ACC112 (cell line): ENCODE measurements around the gene PSRC1.

ENCODE experiments used
- H2AFZ ChIP-seq: fragments of 200-600 bp; sonication (generic); one replicate; pipeline ENCODE4 v1.6.0; 2017; ENCODE audit warnings: antibody characterized with exemption, low read length; ENCODE audit not compliant: unreplicated experiment
- H3K27ac ChIP-seq: fragments of 200-600 bp; sonication (generic); 2 replicates; pipeline ENCODE4 v1.5.1; 2014; ENCODE audit warnings: low read depth, mild to moderate bottlenecking, antibody characterized with exemption, low read length, moderate library complexity
- H3K27me3 ChIP-seq: fragments of 200-600 bp; sonication (generic); 2 replicates; pipeline ENCODE4 v1.6.1; 2014; ENCODE audit warnings: mild to moderate bottlenecking, antibody characterized with exemption, low read length, moderate library complexity, mixed read lengths; ENCODE audit not compliant: insufficient read depth
- H3K36me3 ChIP-seq: fragments of 200-600 bp; sonication (generic); 2 replicates; pipeline ENCODE4 v1.6.1; 2016; ENCODE audit warnings: mild to moderate bottlenecking, antibody characterized with exemption, low read length, moderate library complexity, mixed read lengths; ENCODE audit not compliant: insufficient read depth
- H3K4me1 ChIP-seq: fragments of 200-600 bp; sonication (generic); one replicate; pipeline ENCODE4 v1.6.1; 2016; ENCODE audit warnings: low read length, mixed read lengths; ENCODE audit not compliant: insufficient read depth, unreplicated experiment, control insufficient read depth
- H3K4me3 ChIP-seq: fragments of 200-600 bp; sonication (generic); 2 replicates; pipeline ENCODE4 v1.5.1; 2014; ENCODE audit warnings: mild to moderate bottlenecking, low read depth, low read length
- H3K79me2 ChIP-seq: fragments of 200-600 bp; sonication (generic); one replicate; pipeline ENCODE4 v1.6.0; 2016; ENCODE audit warnings: low read length; ENCODE audit not compliant: control insufficient read depth, unreplicated experiment, insufficient read depth

PSRC1 gene

GRCh38 chr1:109270623-109271317, 12.2 kb downstream of the PSRC1 start:
- Histone ChIP-seq H3K4me3 (no peak overlapping the region), H3K27ac (no peak overlapping the region), H3K79me2 (no peaks in the 10 kb centered on the region), H3K36me3 (no peaks in the 10 kb centered on the region), H3K4me1 (no peaks in the 10 kb centered on the region), H2AFZ (no peak overlapping the region), H3K27me3 (no peaks in the 10 kb centered on the region)

GRCh38 chr1:109269981-109270622, 12.8 kb downstream of the PSRC1 start:
- Histone ChIP-seq H3K27me3 (no peaks in the 10 kb centered on the region), H3K4me1 (no peaks in the 10 kb centered on the region), H3K79me2 (no peaks in the 10 kb centered on the region), H3K27ac (no peak overlapping the region), H2AFZ (no peak overlapping the region), H3K36me3 (no peaks in the 10 kb centered on the region), H3K4me3 (no peak overlapping the region)

GRCh38 chr1:109269212-109269980, 13.5 kb downstream of the PSRC1 start:
- Histone ChIP-seq H2AFZ (no peak overlapping the region), H3K36me3 (no peaks in the 10 kb centered on the region), H3K27me3 (no peaks in the 10 kb centered on the region), H3K4me3 (no peak overlapping the region), H3K4me1 (no peaks in the 10 kb centered on the region), H3K79me2 (no peaks in the 10 kb centered on the region), H3K27ac (no peak overlapping the region)

- H2AFZ ChIP-seq, result no peak overlapping the region
- H3K27me3 ChIP-seq, result no peaks in the 10 kb centered on the region
- H3K4me1 ChIP-seq, result no peaks in the 10 kb centered on the region
- no peaks in the 10 kb centered on the region for H3K79me2 ChIP-seq
- no peak overlapping the region for H3K4me3 ChIP-seq
- H3K27ac ChIP-seq, result no peak overlapping the region
- no peaks in the 10 kb centered on the region for H3K36me3 ChIP-seq
These were observed 14.3 kb downstream of the PSRC1 start for GRCh38 chr1:109268431-109269211.

- no peaks in the 10 kb centered on the region for H3K27me3 ChIP-seq
- H3K4me1 ChIP-seq, result no peaks in the 10 kb centered on the region
- H3K27ac ChIP-seq, result no peak overlapping the region
- H3K4me3 ChIP-seq, result no peak overlapping the region
- H2AFZ ChIP-seq, result no peak overlapping the region
- H3K36me3 ChIP-seq, result no peaks in the 10 kb centered on the region
- H3K79me2 ChIP-seq, result no peaks in the 10 kb centered on the region
These were observed 15.1 kb downstream of the PSRC1 start for GRCh38 chr1:109267743-109268300.

GRCh38 chr1:109266965-109267364, 16.0 kb downstream of the PSRC1 start:
- no peak overlapping the region for H3K4me3 ChIP-seq
- no peak overlapping the region for H3K27ac ChIP-seq
- H3K4me1 ChIP-seq, result no peaks in the 10 kb centered on the region
- no peaks in the 10 kb centered on the region for H3K79me2 ChIP-seq
- H2AFZ ChIP-seq, result no peak overlapping the region
- no peaks in the 10 kb centered on the region for H3K36me3 ChIP-seq
- H3K27me3 ChIP-seq, result no peaks in the 10 kb centered on the region

GRCh38 chr1:109265741-109266330, 17.1 kb downstream of the PSRC1 start:
- Histone ChIP-seq H2AFZ (no peak overlapping the region), H3K36me3 (no peaks in the 10 kb centered on the region), H3K79me2 (no peaks in the 10 kb centered on the region), H3K27ac (no peak overlapping the region), H3K27me3 (no peaks in the 10 kb centered on the region), H3K4me1 (no peaks in the 10 kb centered on the region), H3K4me3 (no peak overlapping the region)

GRCh38 chr1:109265016-109265415, 17.9 kb downstream of the PSRC1 start:
- no peak overlapping the region for H3K4me3 ChIP-seq

GRCh38 chr1:109264379-109264755, 18.6 kb downstream of the PSRC1 start:
- Histone ChIP-seq H3K4me1 (no peaks in the 10 kb centered on the region), H3K27ac (no peak overlapping the region), H2AFZ (no peak overlapping the region), H3K36me3 (no peaks in the 10 kb centered on the region), H3K27me3 (no peaks in the 10 kb centered on the region), H3K79me2 (no peaks in the 10 kb centered on the region), H3K4me3 (no peak overlapping the region)

More at GRCh38 chr1:109265016-109265415, 17.9 kb downstream of the PSRC1 start:
- Histone ChIP-seq H3K36me3 (no peaks in the 10 kb centered on the region), H2AFZ (no peak overlapping the region), H3K4me1 (no peaks in the 10 kb centered on the region), H3K27ac (no peak overlapping the region), H3K79me2 (no peaks in the 10 kb centered on the region), H3K27me3 (no peaks in the 10 kb centered on the region)
